Fibroblast of lung (primary cell): Measurements from ENCODE around the gene BMS1. TPM values are rescaled to one million over a fixed set of nuclear protein-coding genes. Genes with fewer than 3 reads are reported as not detected.
"Not testable (repeated sequence)": the region's sequence is repeated elsewhere in the genome, so short reads cannot be mapped to it uniquely, and the experiment has no call there.

Experiments used
- DNase-seq, 2 donors: peaks; one replicate each; pipeline versions ENCODE4 v3.0.0 to v3.0.0-alpha.2; 2010; ENCODE audit warnings: low read depth in 2 of 2
- H2AFZ ChIP-seq: 2 replicates; pipeline ENCODE4 v1.5.1; 2012; ENCODE audit warnings: low read length, control low read depth, inconsistent platforms
- H3K27ac ChIP-seq: 2 replicates; pipeline ENCODE4 v1.5.1; 2011; ENCODE audit warnings: low read length, control low read depth; ENCODE audit not compliant: insufficient read depth
- H3K27me3 ChIP-seq: 2 replicates; pipeline ENCODE4 v1.5.1; 2011; ENCODE audit warnings: mild to moderate bottlenecking, low read length; ENCODE audit not compliant: control insufficient read depth, insufficient read depth
- H3K36me3 ChIP-seq: 2 replicates; pipeline ENCODE4 v1.5.1; 2011; ENCODE audit warnings: low read length; ENCODE audit not compliant: control insufficient read depth, insufficient read depth
- H3K4me1 ChIP-seq: 2 replicates; pipeline ENCODE4 v1.5.1; 2011; ENCODE audit warnings: low read length; ENCODE audit not compliant: control insufficient read depth, insufficient read depth; ENCODE audit errors: extremely low read depth
- H3K4me2 ChIP-seq: 2 replicates; pipeline ENCODE4 v1.5.1; 2011; ENCODE audit warnings: low read length, control low read depth; ENCODE audit not compliant: insufficient read depth; ENCODE audit errors: extremely low read depth
- H3K4me3 ChIP-seq, 4 experiments: fragments of 200-600 bp in 1 of 4; sonication (generic) in 1 of 4; replicated peaks in 1 of 4; 2 replicates each; pipeline ENCODE4 v1.5.1; 2011 to 2016; ENCODE audit warnings: low read length in 4 of 4, low read depth in 3 of 4, mild to moderate bottlenecking in 3 of 4, control low read depth in 2 of 4, inconsistent platforms in 1 of 4, mixed read lengths in 1 of 4; ENCODE audit not compliant: insufficient read depth in 1 of 4; ENCODE audit errors: control extremely low read depth in 1 of 4
- H3K79me2 ChIP-seq: 2 replicates; pipeline ENCODE4 v1.5.1; 2012; ENCODE audit warnings: mild to moderate bottlenecking, low read length, inconsistent platforms; ENCODE audit not compliant: control insufficient read depth, insufficient read depth
- H3K9ac ChIP-seq: 2 replicates; pipeline ENCODE4 v1.5.1; 2011; ENCODE audit warnings: mild to moderate bottlenecking, low read length, control low read depth; ENCODE audit not compliant: insufficient read depth
- H3K9me3 ChIP-seq: 2 replicates; pipeline ENCODE4 v1.5.1; 2012; ENCODE audit warnings: low read depth, low read length; ENCODE audit not compliant: control insufficient read depth, insufficient read depth
- H4K20me1 ChIP-seq: 2 replicates; pipeline ENCODE4 v1.5.1; 2011; ENCODE audit warnings: low read length; ENCODE audit not compliant: control insufficient read depth, insufficient read depth; ENCODE audit errors: extremely low read depth
- CTCF ChIP-seq, 2 donors: IDR thresholded peaks in 1 of 2; conservative IDR thresholded peaks in 1 of 2; 1 replicate in 1 of 2; 2 replicates in 1 of 2; pipeline ENCODE4 v1.5.1; 2011 to 2012; ENCODE audit warnings: low read length in 2 of 2, control low read depth in 1 of 2, inconsistent platforms in 1 of 2, low read depth in 1 of 2, mild to moderate bottlenecking in 1 of 2
- EZH2 ChIP-seq: IDR thresholded peaks from 2 replicates; pipeline ENCODE4 v1.5.1; 2012; ENCODE audit warnings: low read length, control low read depth, mild to moderate bottlenecking; ENCODE audit errors: missing control alignments
- polyA minus RNA-seq: library from RNA; depleted of rRNA, polyadenylated mRNA; stranded (reverse); fragments of >200 nt; gene quantifications from 2 replicates; pipeline ENCODE4 v1.2.3, GENCODE V29; 2011; ENCODE audit warnings: low replicate concordance
- polyA plus RNA-seq, 2 donors: library from polyadenylated mRNA; depleted of rRNA in 1 of 2; stranded (reverse) in 1 of 2; unstranded in 1 of 2; fragments of >200 nt; gene quantifications; 2 replicates each; pipeline ENCODE4 v1.2.1, GENCODE V29; 2011 to 2012; ENCODE audit warnings: missing spikeins in 1 of 2
- total RNA-seq: library from RNA; depleted of rRNA; stranded (reverse); fragments of >200 nt; gene quantifications from 2 replicates; pipeline ENCODE4 v1.2.1, GENCODE V29; 2014

Gene BMS1
- total RNA-seq = 13.9 TPM in 2 replicates
- polyA plus RNA-seq = 6.4 and 7.8 TPM in 2 replicates
- 15.6 and 16.8 TPM in 2 replicates for polyA plus RNA-seq (2012)
- 2.0 and 3.6 TPM in 2 replicates for polyA minus RNA-seq

GRCh38 chr10:42782446-42783180 lies at the start of gene BMS1:
BMS1 (plus strand) TSS chr10:42782795; CDS start chr10:42784395, 1,600 bp downstream.
- no peak for TF ChIP-seq EZH2
- TF ChIP-seq CTCF (conservative IDR thresholded peaks at IDR 0.05 in 1 of 2, IDR thresholded peaks at IDR 0.05 in 1 of 2; ENCODE audit: low read depth in 1 of 2, low read length in 2 of 2) = no peak
- H4K20me1 ChIP-seq = no peaks in the 10 kb centered on the region

GRCh38 chr10:42734536-42734935 lies 48.1 kb upstream of the BMS1 start:
- Histone ChIP-seq H3K27me3 (no peaks in the 10 kb centered on the region), H3K4me2 (no peak overlapping the region), H3K9me3 (no peaks in the 10 kb centered on the region), H3K27ac (no peak overlapping the region), H3K9ac (no peak overlapping the region), H2AFZ (no peak overlapping the region), H3K79me2 (no peaks in the 10 kb centered on the region), H4K20me1 (no peaks in the 10 kb centered on the region), H3K4me3 (no peak overlapping the region), H3K4me1 (no peaks in the 10 kb centered on the region), H3K36me3 (no peaks in the 10 kb centered on the region)
- no peak for TF ChIP-seq EZH2
- TF ChIP-seq CTCF (conservative IDR thresholded peaks at IDR 0.05 in 1 of 2, IDR thresholded peaks at IDR 0.05 in 1 of 2; ENCODE audit: low read depth in 1 of 2, low read length in 2 of 2) = no peak
- DNase-seq = no peak

More at GRCh38 chr10:42782446-42783180, at the start of gene BMS1:
- Histone ChIP-seq H3K27me3 (no peaks in the 10 kb centered on the region), H3K36me3 (peaks cover 5% of the 10 kb centered on the region), H3K9me3 (no peaks in the 10 kb centered on the region), H3K4me1 (no peaks in the 10 kb centered on the region), H3K79me2 (peaks cover 13% of the 10 kb centered on the region), H3K4me3 (peak within 1 kb of the TSS; percentile 85 to 100 (median 88)), H3K4me2 (peak within 1 kb of the TSS; percentile 83), H3K27ac (peak within 1 kb of the TSS; percentile 89), H3K9ac (peak within 1 kb of the TSS; percentile 87), H2AFZ (peak within 1 kb of the TSS; percentile 84)
- DNase-seq = peak; percentile 94 to 95

DNA sequence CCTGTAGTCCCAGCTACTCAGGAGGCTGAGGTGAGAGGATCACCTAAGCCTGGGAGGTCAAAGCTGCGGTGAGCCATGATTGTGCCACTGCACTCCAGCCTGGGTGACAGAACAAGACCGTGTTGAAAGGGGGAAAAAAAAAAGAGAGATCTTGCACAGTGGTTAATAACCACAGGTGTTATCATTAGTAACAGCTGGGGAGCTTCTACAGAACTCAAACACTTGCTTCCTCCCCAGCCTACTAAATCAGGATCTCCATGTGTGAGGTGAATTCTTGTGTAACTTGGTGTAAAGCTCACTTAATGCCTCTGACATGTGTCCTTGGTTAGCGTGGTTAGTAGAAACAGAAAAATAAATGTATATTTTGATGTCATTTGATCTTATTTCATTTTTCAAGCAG lies 43.9 kb upstream of the BMS1 start:
- Histone ChIP-seq H3K27ac (no peak overlapping the region), H3K27me3 (no peaks in the 10 kb centered on the region), H3K9me3 (no peaks in the 10 kb centered on the region), H2AFZ (no peak overlapping the region), H3K4me2 (no peak overlapping the region), H3K4me3 (no peak overlapping the region), H4K20me1 (no peaks in the 10 kb centered on the region), H3K9ac (no peak overlapping the region), H3K4me1 (no peaks in the 10 kb centered on the region), H3K36me3 (no peaks in the 10 kb centered on the region), H3K79me2 (no peaks in the 10 kb centered on the region)
- DNase-seq = no peak
- no peak for TF ChIP-seq EZH2
- TF ChIP-seq CTCF (conservative IDR thresholded peaks at IDR 0.05 in 1 of 2, IDR thresholded peaks at IDR 0.05 in 1 of 2; ENCODE audit: low read depth in 1 of 2, low read length in 2 of 2) = no peak

DNA sequence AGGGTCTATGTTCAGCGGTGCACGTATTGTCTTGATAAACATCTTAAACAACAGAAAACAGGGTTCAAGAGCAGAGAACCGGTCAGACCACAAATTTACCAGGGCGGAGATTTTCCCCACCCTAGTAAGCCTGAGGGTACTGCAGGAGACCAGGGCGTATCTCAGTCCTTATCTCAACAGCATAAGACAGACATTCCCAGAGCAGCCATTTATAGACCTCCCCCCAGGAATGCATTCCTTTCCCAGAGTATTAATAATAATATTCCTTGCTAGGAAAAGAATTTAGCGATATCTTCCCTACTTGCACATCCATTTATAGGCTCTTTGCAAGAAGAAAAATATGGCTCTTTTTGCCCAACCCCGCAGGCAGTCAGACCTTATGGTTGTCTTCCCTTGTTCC lies 41.1 kb upstream of the BMS1 start:
- not testable (repeated sequence) for H3K4me3 ChIP-seq, DNase-seq, H3K79me2 ChIP-seq, H3K9me3 ChIP-seq, H4K20me1 ChIP-seq, H3K9ac ChIP-seq, H2AFZ ChIP-seq, H3K36me3 ChIP-seq, H3K4me1 ChIP-seq, H3K27me3 ChIP-seq, H3K27ac ChIP-seq, H3K4me2 ChIP-seq
